ENCODE measurements around the gene MINDY4B.

MINDY4B gene

GRCh38 chr3:150843241-150843640 lies 62.0 kb downstream of the MINDY4B start:
- DNase-seq: no peak

- no peak for DNase-seq
Measured at GRCh38 chr3:150840802-150841515, 64.3 kb downstream of the MINDY4B start.

GRCh38 chr3:150830745-150831144 lies 74.5 kb downstream of the MINDY4B start:
- DNase-seq: no peak

- DNase-seq: no peak
Measured at GRCh38 chr3:150830094-150830681, 75.1 kb downstream of the MINDY4B start.

- DNase-seq: no peak
Measured at GRCh38 chr3:150829408-150829807, 75.8 kb downstream of the MINDY4B start.

GRCh38 chr3:150828997-150829396 lies 76.2 kb downstream of the MINDY4B start:
- DNase-seq: no peak

GRCh38 chr3:150828261-150828660 lies 77.0 kb downstream of the MINDY4B start:
- DNase-seq: no peak

- no peak for DNase-seq
Measured at GRCh38 chr3:150826466-150827282, 78.6 kb downstream of the MINDY4B start.

GRCh38 chr3:150825916-150826377 lies 79.3 kb downstream of the MINDY4B start:
- no peak for DNase-seq

- no peak for DNase-seq
Measured at GRCh38 chr3:150825192-150825915, 79.9 kb downstream of the MINDY4B start.

GRCh38 chr3:150823277-150823676 lies 82.0 kb downstream of the MINDY4B start:
- no peak for DNase-seq

GRCh38 chr3:150822636-150823035 lies 82.6 kb downstream of the MINDY4B start:
- DNase-seq: no peak
